Measurements from ENCODE around the gene SERTAD4.
"Not testable (repeated sequence)": the region's sequence is repeated elsewhere in the genome, so short reads cannot be mapped to it uniquely, and the experiment has no call there.

Gene SERTAD4

DNA sequence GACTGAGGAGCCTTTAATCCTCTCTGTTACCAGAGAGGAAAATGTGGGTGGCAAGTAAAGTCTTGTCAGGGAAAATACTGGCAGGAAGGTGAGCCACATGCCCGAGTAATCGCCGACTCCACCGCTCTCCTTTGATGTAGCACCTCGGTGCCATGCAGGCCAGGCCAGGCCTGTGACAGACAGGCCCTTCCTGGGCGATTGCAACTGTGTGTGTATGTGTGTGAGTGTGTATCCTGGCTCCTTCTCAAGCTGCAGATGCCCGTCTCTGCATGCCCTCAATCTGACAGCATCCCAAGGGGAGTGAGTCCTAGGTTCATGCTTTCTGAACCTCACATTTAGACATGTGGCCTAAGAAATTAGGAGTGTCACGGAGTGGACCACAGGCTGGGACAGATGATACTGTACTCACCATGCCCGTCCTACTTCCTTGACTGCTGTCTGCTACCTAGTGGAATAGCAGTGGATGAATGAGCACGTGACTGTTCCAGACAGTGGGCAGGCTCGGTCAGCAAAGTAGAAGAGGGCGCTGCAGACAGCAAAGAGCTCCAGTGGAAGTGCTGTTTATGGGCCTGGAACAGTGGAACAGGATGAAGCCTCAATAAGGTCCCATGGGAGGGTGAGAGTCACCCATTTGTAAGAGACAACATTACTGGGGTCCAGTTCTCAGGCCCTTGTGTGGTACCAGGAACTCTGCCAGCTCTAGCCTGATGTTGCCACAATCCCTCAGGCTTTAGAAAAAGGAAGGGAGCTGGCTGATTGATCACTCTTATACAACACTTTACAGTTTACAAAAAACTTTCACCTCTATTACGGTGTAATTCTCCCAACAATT lies 25.3 kb downstream of the SERTAD4 start:
- DNase-seq (ENCODE audit: extremely low read depth in 1 of 2, low read depth in 1 of 2): no peak

DNA sequence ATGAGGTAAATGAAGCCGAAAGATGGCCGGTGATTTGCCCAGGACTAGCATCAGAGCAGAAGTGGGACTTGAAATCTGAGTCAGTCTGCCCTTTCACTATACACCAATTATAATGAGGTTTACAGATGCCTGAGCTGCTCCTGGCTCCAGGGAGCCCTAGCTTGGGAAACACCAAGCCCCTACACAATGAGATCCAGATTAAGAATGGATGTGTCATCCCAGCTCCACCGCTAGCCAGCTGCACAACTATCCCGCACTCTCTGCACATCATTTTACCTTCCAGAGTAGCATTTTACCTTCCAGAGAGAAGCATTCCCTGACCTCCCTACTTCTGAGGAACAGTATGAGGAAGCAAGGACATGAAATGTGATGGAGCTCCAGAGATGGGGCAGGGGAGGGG lies 27.0 kb downstream of the SERTAD4 start:
- DNase-seq (ENCODE audit: extremely low read depth in 1 of 2, low read depth in 1 of 2): no peak

DNA sequence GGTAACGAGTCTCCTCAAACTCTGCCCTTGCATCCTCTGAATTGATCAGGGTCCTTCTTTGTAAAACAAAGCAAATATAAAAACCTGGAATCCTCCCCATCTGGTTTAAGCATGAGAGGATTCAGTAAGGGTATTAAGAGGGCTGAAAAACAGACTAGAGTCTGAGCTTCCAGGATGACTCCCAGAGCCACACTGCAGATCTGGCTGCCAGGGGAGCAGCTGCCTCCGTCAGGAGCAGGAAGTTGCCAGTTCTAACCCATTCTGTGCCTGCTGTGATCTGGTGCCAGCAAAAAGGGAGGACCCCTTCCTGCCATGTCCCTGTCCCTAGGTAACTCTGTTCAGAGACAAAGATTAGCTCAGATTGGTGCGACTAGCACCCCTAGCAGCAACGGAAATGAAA lies 27.5 kb downstream of the SERTAD4 start:
- no peak for DNase-seq (ENCODE audit: extremely low read depth in 1 of 2, low read depth in 1 of 2)

DNA sequence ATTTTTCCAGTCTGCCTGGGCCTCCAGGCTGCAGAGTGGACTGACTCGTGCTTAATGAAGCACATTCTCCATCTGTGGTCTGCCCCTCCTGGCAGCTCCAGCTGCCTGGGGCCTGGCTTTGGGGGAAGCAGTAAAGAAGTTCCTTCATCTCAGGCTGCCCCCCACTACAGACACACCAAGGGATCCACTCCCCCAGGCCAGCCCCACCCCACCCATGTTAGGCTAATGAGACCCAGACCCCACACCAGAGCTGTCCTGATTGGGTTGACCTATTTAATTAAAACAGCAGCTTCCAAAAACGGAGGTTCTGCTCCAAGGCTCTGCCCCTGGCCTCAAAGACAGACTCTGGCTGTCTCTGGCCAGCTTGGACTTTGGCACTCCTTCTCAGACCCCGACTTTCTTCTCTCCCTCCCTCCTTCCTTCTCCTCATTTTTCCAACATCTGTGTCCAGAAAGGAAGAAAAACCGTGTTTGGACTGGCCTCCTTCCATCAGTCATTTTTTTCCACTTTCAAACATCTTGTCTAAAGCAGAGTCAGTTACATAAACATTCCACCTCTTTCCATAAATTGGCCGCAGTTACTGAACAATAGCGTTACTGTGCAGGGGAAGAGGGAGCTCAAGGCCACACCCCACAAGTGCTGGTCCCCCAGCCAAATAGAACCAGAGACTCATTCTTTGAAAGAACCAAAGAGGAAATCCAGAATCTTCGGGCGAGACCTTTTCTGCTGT lies 29.7 kb downstream of the SERTAD4 start:
- no peak for DNase-seq (ENCODE audit: extremely low read depth in 1 of 2, low read depth in 1 of 2)

DNA sequence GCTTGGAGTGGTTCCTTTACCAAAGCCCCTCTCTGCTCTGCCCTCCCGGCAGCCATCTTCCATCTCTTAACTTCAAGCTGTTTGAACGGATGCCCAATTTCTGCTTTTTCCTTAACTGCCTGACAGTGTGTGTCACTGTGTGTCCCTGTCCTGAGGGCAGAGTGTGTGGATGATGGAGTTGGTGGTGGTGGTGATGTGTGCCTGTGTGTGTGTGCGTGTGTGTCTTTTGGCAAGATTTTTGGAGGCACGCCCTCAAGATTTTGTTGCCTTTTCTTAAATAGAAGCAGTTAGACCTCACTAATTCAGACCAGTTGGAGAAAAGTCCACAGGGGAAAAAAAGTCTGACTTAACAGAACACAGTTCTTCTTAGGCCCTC lies 30.3 kb downstream of the SERTAD4 start:
- DNase-seq (ENCODE audit: extremely low read depth in 1 of 2, low read depth in 1 of 2): no peak

DNA sequence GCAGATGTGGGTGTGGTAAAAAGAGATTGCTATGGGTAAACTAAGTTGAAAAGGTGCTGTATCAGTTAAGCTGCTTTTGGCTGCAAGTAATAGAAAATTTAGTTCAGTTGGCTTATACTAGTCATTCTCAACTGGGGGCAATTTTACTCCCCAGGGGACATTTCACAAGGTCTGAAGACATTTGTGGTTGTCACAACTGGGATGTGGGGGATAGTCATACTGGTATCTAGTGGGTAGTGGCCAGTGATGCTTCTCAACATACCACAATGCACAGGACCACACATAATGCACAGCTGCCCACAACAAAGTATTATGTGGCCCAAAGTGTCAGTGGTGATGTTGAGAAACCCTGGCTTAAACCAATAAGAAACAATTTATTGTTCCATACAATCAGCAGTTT lies 31.4 kb downstream of the SERTAD4 start:
- DNase-seq (ENCODE audit: extremely low read depth in 1 of 2, low read depth in 1 of 2): no peak

DNA sequence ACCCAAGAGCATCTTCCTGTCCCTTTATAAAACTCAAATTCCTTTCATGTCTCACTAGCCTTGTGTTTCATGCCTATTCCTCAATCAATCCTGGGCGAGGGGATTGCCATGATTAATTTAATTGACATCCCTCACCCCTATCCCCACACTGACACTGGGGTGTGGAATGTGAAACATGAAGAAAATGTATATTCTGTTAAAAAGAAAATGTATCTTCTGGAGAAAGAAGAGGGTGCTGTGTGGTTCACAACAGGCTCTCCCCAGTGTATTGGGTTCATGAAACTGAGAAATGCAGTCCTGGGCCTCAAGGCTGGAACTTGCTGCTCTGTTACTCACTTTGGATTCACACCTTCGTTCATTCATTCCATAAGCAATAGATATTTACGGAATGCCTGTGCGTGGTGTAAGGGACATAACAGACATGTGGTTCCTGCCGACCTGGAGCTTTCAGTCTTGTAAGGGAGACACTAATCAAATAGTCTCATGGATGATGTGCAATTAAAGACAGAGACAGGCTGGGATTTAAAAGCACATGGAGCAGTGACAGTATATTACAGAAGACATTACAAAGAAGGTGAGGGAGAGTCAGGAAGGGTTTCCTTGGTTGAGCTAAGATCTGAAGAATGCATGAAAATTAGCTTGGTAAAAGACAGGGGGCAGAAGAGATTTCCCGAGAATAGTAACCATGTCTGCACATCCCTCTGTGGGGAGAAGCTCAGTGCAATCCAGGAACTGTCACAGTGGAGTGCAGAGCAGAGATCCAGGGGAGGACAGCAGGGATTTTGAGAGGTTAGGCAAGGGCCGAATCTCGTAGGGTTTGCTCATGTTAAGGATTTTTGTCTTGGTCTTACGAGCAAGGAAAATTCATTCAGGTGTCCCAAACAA lies 32.1 kb downstream of the SERTAD4 start:
- DNase-seq (ENCODE audit: extremely low read depth in 1 of 2, low read depth in 1 of 2): no peak

DNA sequence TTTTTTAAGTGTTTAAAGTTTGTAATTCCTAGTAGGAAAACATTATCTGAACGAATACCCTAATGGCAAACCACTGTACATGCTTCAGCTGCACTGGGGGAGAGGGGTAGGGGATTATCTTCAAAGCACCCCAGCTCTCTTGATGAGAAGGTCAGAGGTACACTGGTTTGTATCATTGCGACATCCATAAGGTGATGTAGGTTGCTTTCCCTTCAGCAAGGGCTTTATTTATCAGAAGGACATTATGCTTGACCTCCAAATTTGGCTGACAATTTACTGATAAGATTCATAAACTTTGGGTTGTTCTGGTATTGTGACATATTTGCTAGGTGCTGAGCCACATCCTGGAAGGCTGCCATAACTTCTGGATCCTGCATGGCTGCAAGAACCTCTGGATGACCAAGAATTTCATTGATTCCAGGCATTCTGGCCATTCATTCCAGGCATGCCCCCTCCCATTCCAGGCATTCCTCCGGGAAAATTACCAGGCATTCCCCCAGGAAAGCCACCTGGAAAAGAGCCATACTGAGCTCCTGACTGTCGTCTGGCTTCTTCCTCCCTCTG lies 32.9 kb downstream of the SERTAD4 start:
- not testable (repeated sequence) for DNase-seq (ENCODE audit: extremely low read depth in 1 of 2, low read depth in 1 of 2)

DNA sequence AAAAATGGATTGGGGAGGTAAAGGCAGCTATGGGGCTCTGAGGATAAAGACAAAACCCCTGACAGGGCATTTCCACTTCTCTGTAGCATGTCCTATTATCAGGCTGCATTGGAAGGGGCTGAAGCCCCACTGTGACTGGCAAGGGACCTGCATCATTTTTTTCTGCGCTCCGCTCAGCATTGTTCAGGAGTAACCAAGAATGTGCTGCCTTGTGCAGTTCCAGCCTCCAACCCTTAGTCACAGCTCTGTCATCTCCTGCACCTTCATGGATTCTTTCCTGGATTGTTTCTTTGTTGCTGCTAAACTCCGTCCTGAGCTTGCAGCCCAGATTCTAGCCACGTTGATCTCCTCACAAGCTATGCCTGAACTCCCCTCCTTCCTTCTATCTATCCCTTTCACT lies 37.4 kb downstream of the SERTAD4 start:
- DNase-seq (ENCODE audit: extremely low read depth in 1 of 2, low read depth in 1 of 2): no peak

DNA sequence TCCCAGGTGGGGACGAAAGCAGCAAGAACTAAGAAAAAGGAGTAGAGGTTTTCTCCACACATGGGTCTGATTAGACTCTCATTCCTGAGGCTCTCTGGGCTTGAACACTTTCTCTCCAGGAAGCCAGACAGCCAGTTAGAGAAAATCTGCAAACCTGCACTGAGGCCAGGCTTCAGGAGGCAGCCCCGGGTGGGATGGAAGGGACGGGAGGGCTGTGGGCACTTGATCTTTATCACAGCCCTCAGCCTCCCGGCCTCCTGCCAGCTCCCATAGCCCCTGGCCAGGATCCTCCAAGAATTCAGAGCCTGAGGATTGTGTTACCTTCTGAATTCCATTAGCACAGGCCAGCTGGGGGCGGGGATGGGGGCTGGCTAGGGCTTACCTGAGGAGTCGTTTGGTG lies 40.1 kb downstream of the SERTAD4 start:
- no peak for DNase-seq (ENCODE audit: extremely low read depth in 1 of 2, low read depth in 1 of 2)

DNA sequence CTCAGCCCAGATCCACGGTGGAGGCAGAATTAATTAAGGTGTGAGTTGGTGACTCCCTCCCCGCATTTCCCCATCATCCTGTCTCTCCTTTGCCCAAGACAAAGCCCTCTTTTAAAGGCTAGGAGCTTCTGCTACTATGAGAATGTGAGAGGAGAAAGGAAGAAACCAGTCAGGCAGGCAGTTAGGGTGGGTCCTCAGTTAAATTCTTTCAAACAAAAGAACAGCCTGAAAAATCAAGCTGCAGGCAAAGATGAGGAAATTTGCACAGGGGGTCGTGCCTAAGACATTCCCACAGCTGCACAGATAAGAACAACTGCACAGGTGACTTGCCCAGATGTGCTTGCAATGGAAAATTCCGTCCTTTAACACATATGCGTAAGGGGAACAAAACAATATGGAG lies 47.6 kb downstream of the SERTAD4 start:
- DNase-seq (ENCODE audit: extremely low read depth in 1 of 2, low read depth in 1 of 2): no peak

DNA sequence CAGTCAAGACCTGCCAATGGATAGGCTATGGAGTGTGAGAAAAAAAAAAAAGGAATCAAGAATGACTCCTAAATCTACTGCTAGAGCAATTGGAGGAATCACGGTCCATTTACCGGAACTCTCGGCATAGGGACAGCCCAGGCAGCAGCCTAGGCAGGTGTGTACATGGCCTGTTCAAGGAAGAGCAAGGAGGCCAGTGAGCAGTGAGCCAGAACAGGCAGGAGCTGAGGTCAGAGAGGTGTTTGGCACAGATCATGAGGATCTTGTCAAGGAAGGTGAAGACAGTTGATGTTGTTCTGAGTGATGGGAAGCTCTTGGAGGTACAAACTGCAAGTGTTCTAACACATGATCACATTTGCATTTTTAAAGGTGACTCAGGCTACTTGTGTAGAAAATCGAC lies 55.5 kb downstream of the SERTAD4 start:
- DNase-seq (ENCODE audit: extremely low read depth in 1 of 2, low read depth in 1 of 2): no peak

DNA sequence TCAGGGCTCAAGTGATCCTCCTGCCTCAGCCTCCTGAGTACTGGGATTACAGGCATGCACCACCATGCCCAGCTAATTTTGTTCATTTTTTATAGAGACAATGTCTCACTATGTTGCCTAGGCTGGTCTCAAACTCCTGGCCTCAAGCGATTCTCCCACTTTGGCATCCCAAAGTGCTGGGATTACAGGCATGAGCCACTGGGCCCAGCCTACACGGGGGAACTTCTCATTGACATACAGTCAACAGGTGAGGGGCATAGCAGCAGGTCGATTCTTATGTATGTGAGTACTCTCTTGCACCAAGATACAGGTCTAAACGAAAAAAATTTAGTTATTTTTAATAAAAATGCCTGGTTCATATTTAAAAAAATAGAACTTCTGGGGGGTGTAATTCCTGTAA lies 56.7 kb downstream of the SERTAD4 start:
- DNase-seq (ENCODE audit: extremely low read depth in 1 of 2, low read depth in 1 of 2): no peak

DNA sequence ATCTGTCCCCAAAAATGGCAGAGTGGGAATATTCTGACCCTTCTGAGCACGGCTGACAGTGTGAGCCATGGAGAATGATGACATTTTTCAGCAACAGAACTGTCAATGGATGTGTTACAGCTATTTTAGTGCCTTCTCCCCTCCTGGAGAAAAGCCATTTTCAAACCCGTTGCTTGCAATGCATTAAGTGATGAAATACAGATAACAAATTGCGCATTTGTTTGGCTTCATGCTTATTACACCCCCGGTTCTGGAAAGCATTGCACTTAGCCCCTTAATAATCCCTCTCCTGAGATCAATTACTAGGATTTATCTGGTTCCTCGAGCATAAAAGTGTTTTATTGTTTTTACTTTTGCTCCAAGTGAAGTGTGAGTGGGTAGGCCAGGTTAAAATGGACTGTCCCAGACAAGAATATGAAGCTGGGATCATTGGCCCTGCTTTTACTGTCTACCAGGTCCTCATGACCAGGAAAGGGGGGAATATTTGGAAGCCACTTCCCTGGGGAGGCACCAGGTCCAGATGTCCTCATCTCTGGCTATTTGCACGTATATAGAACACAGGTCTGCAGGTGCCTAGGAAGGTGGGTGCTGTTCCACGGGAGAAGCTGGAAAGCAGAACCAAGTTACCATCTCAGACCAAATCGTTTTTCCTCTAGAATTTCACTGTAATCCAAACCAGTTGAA lies 58.6 kb downstream of the SERTAD4 start:
- no peak for DNase-seq (ENCODE audit: extremely low read depth in 1 of 2, low read depth in 1 of 2)

DNA sequence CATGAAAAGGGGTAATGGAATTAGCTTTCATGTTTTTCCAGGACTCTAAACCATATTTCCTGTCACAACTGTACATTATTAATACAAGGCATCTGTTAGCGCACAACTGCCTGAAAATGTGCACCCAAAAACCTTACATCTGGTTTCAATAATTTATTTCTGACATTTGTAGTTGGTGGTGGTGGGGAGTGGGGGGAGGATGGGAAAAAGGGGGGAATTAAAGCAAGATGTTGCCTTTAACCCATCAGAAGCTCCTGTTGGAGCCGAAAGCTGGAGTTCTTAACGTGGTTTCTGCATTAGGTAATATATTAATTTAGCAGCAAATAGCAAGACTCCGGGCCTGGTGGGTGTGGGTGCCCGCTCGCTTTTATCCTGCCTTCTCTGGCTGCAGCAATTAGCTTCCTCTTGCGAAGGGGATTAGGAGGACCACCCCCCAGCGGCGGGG lies 59.2 kb downstream of the SERTAD4 start:
- DNase-seq (ENCODE audit: extremely low read depth in 1 of 2, low read depth in 1 of 2): no peak

DNA sequence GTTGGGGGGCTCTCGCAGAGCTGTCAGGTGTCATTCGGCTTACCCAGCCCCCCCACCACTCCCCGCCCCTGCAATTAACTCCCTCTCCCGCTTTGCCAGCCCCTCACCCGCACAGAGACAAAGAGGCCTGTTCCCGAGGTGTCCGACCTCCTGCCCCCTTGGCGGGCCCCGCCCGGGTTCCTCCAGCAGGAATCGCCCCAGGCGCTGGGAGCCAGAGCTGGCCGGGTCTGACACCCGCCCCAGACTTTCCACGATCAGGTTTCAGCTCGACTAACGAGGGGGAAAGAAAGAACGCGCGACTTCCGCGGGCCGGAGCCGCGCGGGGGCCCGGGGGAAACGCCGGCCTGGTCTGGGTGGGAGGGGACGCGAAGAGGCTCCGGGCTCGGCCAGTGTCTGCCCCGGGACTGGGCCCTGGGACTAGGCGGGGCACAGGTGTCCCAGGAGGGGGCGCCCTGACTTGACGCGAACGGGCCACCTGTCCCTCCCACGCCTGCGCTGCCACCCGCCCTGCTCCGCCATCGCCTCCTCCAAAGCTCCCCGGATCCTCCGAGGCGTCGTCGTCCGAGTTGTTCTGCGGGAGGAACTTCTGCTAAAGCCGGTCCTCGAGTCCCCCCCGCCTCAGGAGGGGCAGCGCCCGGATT lies 59.8 kb downstream of the SERTAD4 start:
- peak in 1 of 2 donors; percentile 25 for DNase-seq (ENCODE audit: extremely low read depth in 1 of 2, low read depth in 1 of 2)

DNA sequence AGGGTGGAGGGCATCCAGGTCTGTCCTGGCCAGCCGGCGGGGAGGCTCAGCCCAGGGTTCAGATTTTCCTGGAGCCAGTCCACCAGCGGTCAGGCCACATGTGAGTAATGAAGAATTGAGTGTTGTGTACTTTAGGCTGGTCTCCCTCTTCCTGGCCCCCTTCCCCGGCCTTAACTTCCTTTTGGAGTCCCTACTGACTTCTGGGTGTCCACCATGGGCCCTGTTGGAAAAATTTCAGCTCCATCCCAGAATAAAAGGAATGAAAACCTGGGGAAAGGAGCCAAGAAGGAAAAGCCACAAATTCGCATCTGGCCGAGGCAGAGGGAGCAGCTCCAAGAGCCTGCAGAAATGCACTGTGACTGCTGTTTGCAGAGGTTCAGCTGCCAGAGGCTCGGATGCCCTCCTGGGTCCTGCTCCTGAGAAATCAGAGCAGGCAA lies 60.6 kb downstream of the SERTAD4 start:
- DNase-seq (ENCODE audit: extremely low read depth in 1 of 2, low read depth in 1 of 2): no peak

DNA sequence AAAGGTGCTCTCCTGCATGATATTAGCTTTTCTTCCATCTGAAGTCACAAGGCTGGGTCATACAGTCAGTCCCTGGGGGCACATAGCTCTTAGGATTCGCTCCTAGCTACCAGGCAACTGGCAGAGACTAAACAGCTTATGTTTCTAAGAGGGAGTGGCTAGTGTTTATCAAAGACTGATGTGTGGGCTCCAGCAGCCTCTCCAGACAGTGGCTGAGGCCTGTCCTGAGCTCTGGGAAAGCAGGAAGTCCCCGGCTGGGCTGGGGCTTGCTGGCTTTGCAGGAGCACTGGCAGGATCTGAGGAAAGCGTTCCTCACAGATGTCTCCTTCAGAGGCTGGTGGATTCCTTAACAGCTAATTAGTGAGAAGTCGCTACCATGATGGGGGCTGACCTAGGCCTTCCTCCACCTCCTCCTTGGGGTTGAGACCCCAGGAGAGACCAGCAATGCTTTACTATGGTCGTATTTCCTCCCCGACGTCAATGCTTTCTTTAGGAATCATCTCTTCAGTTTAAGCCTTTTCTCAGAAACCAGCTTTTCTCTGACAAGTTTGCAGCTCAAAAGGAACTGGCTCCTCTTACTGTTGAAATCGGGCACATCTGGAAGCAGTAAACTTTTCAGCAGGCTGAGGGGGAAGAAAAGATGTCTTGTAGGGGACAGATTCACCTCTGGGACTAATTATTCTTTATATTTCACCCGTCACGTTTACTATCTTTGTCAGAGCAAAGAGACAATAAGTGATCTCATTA lies 62.6 kb downstream of the SERTAD4 start:
- no peak for DNase-seq (ENCODE audit: extremely low read depth in 1 of 2, low read depth in 1 of 2)

Data from activated CD8-positive, alpha-beta memory T cell treated with anti-CD3 and anti-CD28 coated beads for 1 hour (primary cell).